Spleen (tissue), 7 donors: ENCODE data around the gene CS.

Experiments
- POLR2AphosphoS5 ChIP-seq, 3 donors: sonication (generic); formaldehyde crosslinking; IDR thresholded peaks; one replicate each; pipeline ENCODE4 v1.5.1; 2017; ENCODE audit warnings: antibody characterized with exemption in 3 of 3
- TF ChIP-seq, protein P1 (sequence below), 11 experiments: fragments of 200-600 bp in 7 of 11; fragments of 450-650 bp in 4 of 11; sonication (generic) in 4 of 11; IDR thresholded peaks in 8 of 11; conservative IDR thresholded peaks in 3 of 11; 1 replicate in 7 of 11; 2 replicates in 4 of 11; pipeline versions ENCODE4 v1.4.0 to v1.8.0; 2016 to 2021; ENCODE audit warnings: antibody characterized with exemption in 11 of 11, inconsistent platforms in 4 of 11, mild to moderate bottlenecking in 1 of 11
- donor health status: DM: no; HTN: no; CAD: no; lungs with moderate emphysema.
- donor health status: DM: no; HTN: no; CAD: no.
- donor health status: DM: no; HTN: no; CAD: no.

DNA sequence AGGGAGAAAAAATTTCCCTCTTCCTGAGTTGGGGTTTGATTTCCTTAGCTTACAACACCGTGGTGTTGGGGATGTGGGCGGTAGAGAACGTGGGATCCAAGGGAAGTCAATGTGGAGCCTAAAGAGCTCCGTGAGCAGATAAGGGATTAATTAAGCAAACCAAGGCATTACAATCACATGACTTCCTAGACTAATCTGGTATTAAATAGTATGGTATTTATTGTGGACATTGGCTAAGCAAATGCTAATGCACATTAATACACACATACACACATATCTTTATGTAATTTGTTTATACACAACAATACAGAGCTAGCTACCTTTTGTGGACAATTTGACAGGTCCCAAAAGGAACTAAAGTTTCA is 77.6 kb downstream of the CS start:
- TF ChIP-seq POLR2AphosphoS5 (IDR thresholded peaks at IDR 0.05): no peak
- TF ChIP-seq, protein P1, sequence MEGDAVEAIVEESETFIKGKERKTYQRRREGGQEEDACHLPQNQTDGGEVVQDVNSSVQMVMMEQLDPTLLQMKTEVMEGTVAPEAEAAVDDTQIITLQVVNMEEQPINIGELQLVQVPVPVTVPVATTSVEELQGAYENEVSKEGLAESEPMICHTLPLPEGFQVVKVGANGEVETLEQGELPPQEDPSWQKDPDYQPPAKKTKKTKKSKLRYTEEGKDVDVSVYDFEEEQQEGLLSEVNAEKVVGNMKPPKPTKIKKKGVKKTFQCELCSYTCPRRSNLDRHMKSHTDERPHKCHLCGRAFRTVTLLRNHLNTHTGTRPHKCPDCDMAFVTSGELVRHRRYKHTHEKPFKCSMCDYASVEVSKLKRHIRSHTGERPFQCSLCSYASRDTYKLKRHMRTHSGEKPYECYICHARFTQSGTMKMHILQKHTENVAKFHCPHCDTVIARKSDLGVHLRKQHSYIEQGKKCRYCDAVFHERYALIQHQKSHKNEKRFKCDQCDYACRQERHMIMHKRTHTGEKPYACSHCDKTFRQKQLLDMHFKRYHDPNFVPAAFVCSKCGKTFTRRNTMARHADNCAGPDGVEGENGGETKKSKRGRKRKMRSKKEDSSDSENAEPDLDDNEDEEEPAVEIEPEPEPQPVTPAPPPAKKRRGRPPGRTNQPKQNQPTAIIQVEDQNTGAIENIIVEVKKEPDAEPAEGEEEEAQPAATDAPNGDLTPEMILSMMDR (IDR thresholded peaks at IDR 0.05 in 8 of 11, conservative IDR thresholded peaks at IDR 0.05 in 3 of 11): no peak
